Medulla oblongata (tissue), 1 donor: ENCODE measurements around the gene SLC26A8.
"Not testable (repeated sequence)": the region's sequence is repeated elsewhere in the genome, so short reads cannot be mapped to it uniquely, and the experiment has no call there.

Source experiments
- DNase-seq: peaks from one replicate; pipeline ENCODE4 v3.0.0-alpha.2; 2015; ENCODE audit errors: extremely low spot score

The SLC26A8 gene

GRCh38 chr6:35945650-35946025, 78.8 kb downstream of the SLC26A8 start:
- no peak for DNase-seq

- DNase-seq, result no peak
These were observed 81.1 kb downstream of the SLC26A8 start for GRCh38 chr6:35943390-35943789.

GRCh38 chr6:35942355-35942754, 82.1 kb downstream of the SLC26A8 start:
- DNase-seq, result no peak

GRCh38 chr6:35941170-35941569, 83.3 kb downstream of the SLC26A8 start:
- DNase-seq, result not testable (repeated sequence)

- DNase-seq, result not testable (repeated sequence)
These were observed 84.4 kb downstream of the SLC26A8 start for GRCh38 chr6:35940014-35940413.

- DNase-seq, result not testable (repeated sequence)
These were observed 85.2 kb downstream of the SLC26A8 start for GRCh38 chr6:35939259-35939658.

GRCh38 chr6:35936681-35937359, 87.6 kb downstream of the SLC26A8 start:
- DNase-seq, result no peak

- no peak for DNase-seq
These were observed 89.0 kb downstream of the SLC26A8 start for GRCh38 chr6:35935469-35935868.

- DNase-seq, result no peak
These were observed 90.6 kb downstream of the SLC26A8 start for GRCh38 chr6:35933844-35934243.

GRCh38 chr6:35931873-35932272, 92.6 kb downstream of the SLC26A8 start:
- DNase-seq, result not testable (repeated sequence)

GRCh38 chr6:35931120-35931561, 93.3 kb downstream of the SLC26A8 start:
- no peak for DNase-seq

GRCh38 chr6:35929601-35930000, 94.8 kb downstream of the SLC26A8 start:
- DNase-seq, result no peak

- DNase-seq, result no peak
These were observed 97.8 kb downstream of the SLC26A8 start for GRCh38 chr6:35926509-35927215.

GRCh38 chr6:35925961-35926360, 98.5 kb downstream of the SLC26A8 start:
- DNase-seq, result no peak

GRCh38 chr6:35924146-35924545, 100.3 kb downstream of the SLC26A8 start:
- DNase-seq, result no peak

GRCh38 chr6:35922139-35922554, 102.3 kb downstream of the SLC26A8 start:
- DNase-seq, result no peak

GRCh38 chr6:35920793-35921732, 103.4 kb downstream of the SLC26A8 start, which contains the start of gene SRPK1:
SRPK1 (minus strand) TSS chr6:35921098; CDS start chr6:35921056, 42 bp downstream.
- peak; percentile 89 for DNase-seq

- DNase-seq, result peak; percentile 21
These were observed 104.4 kb downstream of the SLC26A8 start for GRCh38 chr6:35919827-35920751.

GRCh38 chr6:35919085-35919826, 105.2 kb downstream of the SLC26A8 start:
- peak; percentile 5 for DNase-seq

GRCh38 chr6:35916893-35917292, 107.5 kb downstream of the SLC26A8 start:
- not testable (repeated sequence) for DNase-seq
